PC-3 (cell line): ENCODE results near the gene PDYN. TPM values are rescaled to one million over a fixed set of nuclear protein-coding genes. Genes with fewer than 3 reads are reported as not detected.

Experiments used
- ATAC-seq: fragments of 200-7000 bp; cut with Tn5 transposase; 2 replicates; pipeline ENCODE4 v1.9.1; 2020; ENCODE audit warnings: mild to moderate bottlenecking, moderate library complexity
- BruUV-seq: library from RNA; stranded (reverse); fragments of 400-500 nt; replicated peaks from 2 replicates; lab custom pipeline; 2021; lab: Mats Ljungman, UMichigan
- CTCF ChIA-PET: fragments of 300-600 bp; sonication (Branson Sonifier 250); formaldehyde crosslinking; loops from one replicate; lab custom pipeline; 2022; ENCODE audit warnings: antibody characterized with exemption; lab: Charles Lee
- POLR2A ChIA-PET: fragments of 300-600 bp; sonication (Branson Sonifier 250); formaldehyde crosslinking; loops from one replicate; lab custom pipeline; 2022; ENCODE audit warnings: antibody characterized with exemption; ENCODE audit not compliant: unreplicated experiment; lab: Charles Lee
- DNase-seq: peaks from one replicate; pipeline ENCODE4 v3.0.0-alpha.2; 2015
- H2AFZ ChIP-seq: fragments of 300-600 bp; sonication (generic); 2 replicates; pipeline ENCODE4 v1.6.0; 2016; ENCODE audit warnings: antibody characterized with exemption, low read length
- H3F3A ChIP-seq: fragments of 300-600 bp; sonication (generic); one replicate; pipeline ENCODE4 v1.6.0; 2017; ENCODE audit warnings: antibody characterized with exemption, low read length, control low read depth, mild to moderate bottlenecking; ENCODE audit not compliant: unreplicated experiment
- H3K27ac ChIP-seq: fragments of 300-600 bp; sonication (generic); 2 replicates; pipeline ENCODE4 v1.5.1; 2016; ENCODE audit warnings: mild to moderate bottlenecking, low read length
- H3K27me3 ChIP-seq: fragments of 300-600 bp; sonication (generic); 2 replicates; pipeline ENCODE4 v1.6.1; 2016; ENCODE audit warnings: low read length, mixed read lengths
- H3K36me3 ChIP-seq: fragments of 300-600 bp; sonication (generic); 2 replicates; pipeline ENCODE4 v1.6.1; 2016; ENCODE audit warnings: low read depth, mixed run types, low read length, mixed read lengths
- H3K4me1 ChIP-seq: fragments of 300-600 bp; sonication (generic); 2 replicates; pipeline ENCODE4 v1.5.1; 2016; ENCODE audit warnings: low read length; ENCODE audit not compliant: insufficient read depth
- H3K4me2 ChIP-seq: fragments of 300-600 bp; sonication (generic); 2 replicates; pipeline ENCODE4 v1.6.0; 2016; ENCODE audit warnings: low read length
- H3K4me3 ChIP-seq: fragments of 300-600 bp; sonication (generic); 2 replicates; pipeline ENCODE4 v1.5.1; 2016; ENCODE audit warnings: mild to moderate bottlenecking, low read length, mixed read lengths
- H3K79me2 ChIP-seq: fragments of 300-600 bp; sonication (generic); 2 replicates; pipeline ENCODE4 v1.6.1; 2017; ENCODE audit warnings: low read length, mixed read lengths
- H3K9ac ChIP-seq: fragments of 300-600 bp; sonication (generic); 2 replicates; pipeline ENCODE4 v1.6.0; 2016; ENCODE audit warnings: mild to moderate bottlenecking, low read length
- H3K9me2 ChIP-seq: fragments of 300-600 bp; sonication (generic); replicated peaks from 2 replicates; pipeline ENCODE4 v1.6.1; 2016; ENCODE audit warnings: mixed run types, low read length, mixed read lengths
- H3K9me3 ChIP-seq: fragments of 300-600 bp; sonication (generic); 2 replicates; pipeline ENCODE4 v1.6.1; 2016; ENCODE audit warnings: low read length, mixed read lengths
- H4K20me1 ChIP-seq: fragments of 300-600 bp; sonication (generic); 2 replicates; pipeline ENCODE4 v1.6.1; 2016; ENCODE audit warnings: low read length, mixed read lengths
- EZH2 ChIP-seq: fragments of 300-600 bp; sonication (generic); IDR thresholded peaks from one replicate; pipeline ENCODE4 v1.6.1; 2017; ENCODE audit warnings: antibody characterized with exemption, mild to moderate bottlenecking, low read length; ENCODE audit not compliant: unreplicated experiment
- EZH2phosphoT487 ChIP-seq: fragments of 300-600 bp; sonication (generic); IDR thresholded peaks from 2 replicates; pipeline ENCODE4 v1.6.1; 2018; ENCODE audit warnings: mild to moderate bottlenecking, antibody characterized with exemption, low read length, borderline replicate concordance
- intact Hi-C: fragments of 100-400 bp; cut with micrococcal nuclease; formaldehyde crosslinking; loops from 2 replicates; pipeline ENCODE4 v1.9.0; 2023
- total RNA-seq: library from RNA; depleted of rRNA; stranded (reverse); fragments of >200 nt; gene quantifications from 2 replicates; pipeline ENCODE4 v1.2.3, GENCODE V29; 2014
- TF ChIP-seq, protein P1 (sequence below): fragments of 300-600 bp; sonication (generic); conservative IDR thresholded peaks from 2 replicates; pipeline ENCODE4 v1.5.1; 2017; ENCODE audit warnings: antibody characterized with exemption, low read depth, mild to moderate bottlenecking, low read length

The PDYN gene
- total RNA-seq, 1 experiment from 2014 or later: not detected

DNA sequence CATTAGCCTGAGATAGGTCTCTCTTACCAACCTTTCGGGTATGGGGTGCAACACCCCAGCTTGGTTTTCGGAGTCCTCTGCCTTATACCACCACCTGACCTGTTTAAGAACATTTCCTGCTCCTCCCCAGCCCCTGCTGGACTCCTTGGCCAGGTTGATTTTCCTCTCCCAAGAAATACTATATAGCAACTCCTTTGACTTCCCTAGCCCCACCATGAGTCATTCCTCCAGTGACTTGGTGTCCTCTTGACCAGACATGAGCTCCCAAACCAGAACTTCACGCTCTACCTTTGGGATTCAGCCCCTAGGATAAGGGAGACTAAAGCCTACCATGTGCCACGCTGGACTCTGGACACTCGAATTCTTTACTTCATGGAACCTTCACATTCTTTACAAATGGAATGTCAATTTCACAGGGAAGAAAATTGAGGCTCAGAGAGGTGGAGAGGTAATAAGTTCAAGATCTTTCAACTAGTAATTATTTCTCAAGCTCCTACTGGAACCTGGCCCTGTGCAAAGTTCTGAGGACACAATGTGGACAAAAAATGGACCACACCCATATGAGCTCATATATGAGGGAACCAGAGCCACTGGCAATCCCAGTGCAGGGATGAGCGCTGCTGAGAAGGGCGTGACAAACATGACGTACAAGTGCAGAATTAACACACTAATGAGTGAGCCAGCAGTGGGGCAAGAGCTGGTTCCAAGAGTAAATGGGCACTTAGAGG, 50.4 kb downstream of the PDYN start:
- BruUV-seq: no TSS peak
- Histone ChIP-seq H3K79me2 (no peaks in the 10 kb centered on the region), H3F3A (no peaks in the 10 kb centered on the region), H3K9ac (no peak overlapping the region), H3K4me3 (no peak overlapping the region), H3K9me2 (no peaks in the 10 kb centered on the region), H3K4me1 (peaks cover 6% of the 10 kb centered on the region; the same call in 1 of the 2 replicates), H3K4me2 (no peak overlapping the region), H3K27ac (no peak overlapping the region), H3K27me3 (peaks cover 33% of the 10 kb centered on the region), H3K9me3 (no peaks in the 10 kb centered on the region), H3K36me3 (no peaks in the 10 kb centered on the region), H4K20me1 (no peaks in the 10 kb centered on the region), H2AFZ (no peak overlapping the region)
- CTCF ChIA-PET: no interaction called here
- DNase-seq (peak; percentile 14), ATAC-seq (peak; percentile 49; the same call in 1 of the 2 replicates)
- POLR2A ChIA-PET: no interaction called here
- intact Hi-C loops: loop anchor here (10.0 kb wide), 1 partner anchor 139 kb away; no protein-coding TSS in a partner anchor
- no peak for TF ChIP-seq EZH2
- TF ChIP-seq, protein P1, sequence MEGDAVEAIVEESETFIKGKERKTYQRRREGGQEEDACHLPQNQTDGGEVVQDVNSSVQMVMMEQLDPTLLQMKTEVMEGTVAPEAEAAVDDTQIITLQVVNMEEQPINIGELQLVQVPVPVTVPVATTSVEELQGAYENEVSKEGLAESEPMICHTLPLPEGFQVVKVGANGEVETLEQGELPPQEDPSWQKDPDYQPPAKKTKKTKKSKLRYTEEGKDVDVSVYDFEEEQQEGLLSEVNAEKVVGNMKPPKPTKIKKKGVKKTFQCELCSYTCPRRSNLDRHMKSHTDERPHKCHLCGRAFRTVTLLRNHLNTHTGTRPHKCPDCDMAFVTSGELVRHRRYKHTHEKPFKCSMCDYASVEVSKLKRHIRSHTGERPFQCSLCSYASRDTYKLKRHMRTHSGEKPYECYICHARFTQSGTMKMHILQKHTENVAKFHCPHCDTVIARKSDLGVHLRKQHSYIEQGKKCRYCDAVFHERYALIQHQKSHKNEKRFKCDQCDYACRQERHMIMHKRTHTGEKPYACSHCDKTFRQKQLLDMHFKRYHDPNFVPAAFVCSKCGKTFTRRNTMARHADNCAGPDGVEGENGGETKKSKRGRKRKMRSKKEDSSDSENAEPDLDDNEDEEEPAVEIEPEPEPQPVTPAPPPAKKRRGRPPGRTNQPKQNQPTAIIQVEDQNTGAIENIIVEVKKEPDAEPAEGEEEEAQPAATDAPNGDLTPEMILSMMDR: no peak
- TF ChIP-seq EZH2phosphoT487: no peak

DNA sequence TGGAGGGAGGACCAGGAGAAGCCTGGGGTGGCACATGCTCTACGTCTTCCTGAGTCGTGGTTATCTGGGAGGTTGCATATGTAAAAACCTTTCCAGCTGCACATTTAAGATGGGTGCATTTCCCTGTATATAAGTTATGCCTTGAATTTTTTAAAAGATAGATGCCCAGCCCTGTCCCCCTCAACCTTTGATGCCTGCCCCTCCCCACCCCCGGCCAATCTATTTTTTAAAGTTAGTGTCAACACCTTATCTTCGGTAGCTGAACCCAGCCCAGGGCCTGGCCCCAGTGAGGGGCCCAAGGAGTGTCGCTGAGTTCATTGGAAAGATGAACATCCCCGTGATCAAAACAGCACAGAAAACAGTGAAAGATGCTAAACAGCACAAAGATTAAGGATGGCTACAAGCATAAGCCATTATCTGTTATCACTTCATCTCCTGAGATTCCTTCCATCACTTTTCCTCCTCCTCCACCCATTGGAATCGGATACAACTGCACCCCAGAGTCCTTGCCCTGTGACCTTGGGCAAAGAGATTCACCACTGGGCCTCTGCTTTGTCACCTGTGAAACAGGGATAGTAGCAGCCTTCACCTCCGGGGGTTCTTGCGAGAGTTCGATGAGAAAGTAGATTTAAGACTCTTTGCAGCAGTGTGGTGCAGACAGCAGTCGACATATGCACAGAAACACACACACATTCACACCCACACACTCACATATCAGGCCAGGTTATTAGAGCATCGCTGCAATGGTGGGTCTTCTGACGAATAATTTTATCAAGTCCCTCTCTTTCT, 51.2 kb downstream of the PDYN start:
- ATAC-seq (no peak), DNase-seq (no peak)
- no peaks in the 10 kb centered on the region for H3K79me2 ChIP-seq
- H3K9me2 ChIP-seq: no peaks in the 10 kb centered on the region
- H3K9ac ChIP-seq: no peak overlapping the region
- TF ChIP-seq EZH2: no peak
- TF ChIP-seq, protein P1: no peak
- TF ChIP-seq EZH2phosphoT487: no peak
- no peaks in the 10 kb centered on the region for H3K9me3 ChIP-seq
- peaks cover 28% of the 10 kb centered on the region for H3K27me3 ChIP-seq
- peaks cover 6% of the 10 kb centered on the region; the same call in 1 of the 2 replicates for H3K4me1 ChIP-seq
- H3F3A ChIP-seq: no peaks in the 10 kb centered on the region
- no peak overlapping the region for H3K4me3 ChIP-seq
- CTCF ChIA-PET: no interaction called here
- no peak overlapping the region for H2AFZ ChIP-seq
- POLR2A ChIA-PET: no interaction called here
- H3K27ac ChIP-seq: no peak overlapping the region
- H3K36me3 ChIP-seq: no peaks in the 10 kb centered on the region
- intact Hi-C loops: loop anchor here (10.0 kb wide), 1 partner anchor 138 kb away; no protein-coding TSS in a partner anchor
- no peak overlapping the region for H3K4me2 ChIP-seq
- BruUV-seq: no TSS peak
- no peaks in the 10 kb centered on the region for H4K20me1 ChIP-seq
